NCI-H1694 treated with DMSO at 0.1 percent for 48 hours (cell line): ENCODE results near the gene MCU.
"Not testable (repeated sequence)": the region's sequence is repeated elsewhere in the genome, so short reads cannot be mapped to it uniquely, and the experiment has no call there.

ENCODE experiments used
- DNase-seq: peaks from one replicate; lab custom pipeline; 2025; lab: John Stamatoyannopoulos, UW

The MCU gene

DNA sequence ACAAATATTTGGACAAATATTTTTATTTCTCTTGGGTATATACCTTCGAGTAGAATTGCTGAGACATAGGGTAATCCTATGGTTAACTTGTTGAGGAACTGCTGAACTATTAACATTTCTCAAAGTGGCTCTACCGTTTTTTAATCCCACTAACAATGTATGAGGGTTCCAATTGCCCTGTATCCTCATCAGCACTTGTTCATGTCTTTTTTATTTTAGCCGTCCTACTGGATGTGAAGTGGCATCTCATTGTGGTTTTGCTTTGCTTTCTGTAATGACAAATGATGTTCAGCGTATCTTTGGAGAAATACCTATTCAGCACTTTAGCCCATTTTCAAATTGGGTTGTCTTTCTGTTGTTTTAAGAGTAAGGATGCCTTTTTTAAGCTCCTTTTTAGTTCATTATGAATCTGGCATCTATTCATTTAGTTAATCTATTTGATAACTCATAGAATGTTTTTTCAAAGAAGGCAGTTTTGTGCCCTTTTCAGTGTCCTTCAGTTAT, 40.0 kb downstream of the MCU start:
- no peak for DNase-seq

DNA sequence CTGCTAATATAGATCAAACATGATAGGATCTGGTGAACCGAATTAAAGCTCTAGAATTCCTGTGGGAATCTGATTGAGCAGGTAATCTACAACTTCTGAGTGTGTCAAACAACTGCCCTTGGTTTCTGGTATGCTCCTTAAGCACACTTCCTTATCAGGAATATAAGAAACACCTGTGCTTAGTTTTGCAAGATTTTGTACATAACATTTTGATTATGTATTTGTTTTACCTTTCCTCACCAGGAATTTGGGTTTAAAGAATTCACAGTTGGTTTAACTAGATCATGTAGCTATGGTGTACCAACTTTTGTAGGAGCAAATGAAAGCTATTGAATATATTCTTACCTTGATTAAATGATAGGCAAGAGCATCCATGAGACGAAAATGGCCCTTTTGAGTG, 40.6 kb downstream of the MCU start:
- DNase-seq, result no peak

DNA sequence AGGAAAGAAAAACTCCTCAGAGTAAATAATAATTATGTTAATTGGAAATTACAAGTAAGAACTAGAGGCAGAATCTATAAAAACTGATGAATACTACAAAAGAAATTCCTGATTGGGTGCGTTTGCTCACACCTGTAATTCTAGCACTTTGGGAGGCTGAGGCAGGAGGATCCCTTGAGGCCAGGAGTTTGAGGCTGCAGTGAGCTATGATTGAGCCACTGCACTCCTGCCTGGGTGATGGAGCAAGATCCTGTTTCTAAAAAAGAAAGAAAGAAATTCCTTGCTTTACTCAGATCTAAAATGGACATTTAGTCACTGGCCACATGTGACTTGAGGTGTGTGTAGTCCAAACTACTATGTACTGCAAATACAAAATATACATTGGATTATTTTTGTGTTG, 42.0 kb downstream of the MCU start:
- DNase-seq, result no peak

DNA sequence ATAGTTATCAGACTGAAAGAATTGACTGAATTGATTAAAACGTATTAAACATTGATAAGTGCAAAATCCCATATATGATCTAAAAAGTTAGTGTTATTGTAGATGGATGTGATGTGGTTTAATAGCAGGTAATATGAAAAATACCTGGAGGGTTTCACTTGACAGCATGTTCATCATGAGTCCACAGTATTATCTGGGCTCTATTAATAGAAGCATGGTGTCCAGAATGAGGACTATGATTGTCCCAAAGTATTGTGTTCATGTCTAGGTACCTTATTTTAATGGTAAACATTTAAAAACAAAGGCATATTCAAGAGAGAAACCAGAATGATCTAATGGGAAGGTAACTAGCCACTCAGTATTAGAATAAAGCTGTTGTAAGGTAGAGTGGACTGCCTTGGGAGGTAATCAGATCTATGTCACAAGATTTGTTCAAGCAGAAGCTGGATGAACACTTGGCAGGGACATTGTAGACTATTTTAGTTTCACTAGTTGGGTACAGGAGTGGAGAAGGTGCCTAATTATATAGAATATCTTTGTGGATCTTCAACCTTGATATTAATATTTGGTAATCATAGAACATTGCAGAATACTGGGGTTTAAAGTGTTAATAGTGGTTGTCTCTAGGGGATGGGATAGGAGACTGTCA, 43.5 kb downstream of the MCU start:
- DNase-seq, result no peak

DNA sequence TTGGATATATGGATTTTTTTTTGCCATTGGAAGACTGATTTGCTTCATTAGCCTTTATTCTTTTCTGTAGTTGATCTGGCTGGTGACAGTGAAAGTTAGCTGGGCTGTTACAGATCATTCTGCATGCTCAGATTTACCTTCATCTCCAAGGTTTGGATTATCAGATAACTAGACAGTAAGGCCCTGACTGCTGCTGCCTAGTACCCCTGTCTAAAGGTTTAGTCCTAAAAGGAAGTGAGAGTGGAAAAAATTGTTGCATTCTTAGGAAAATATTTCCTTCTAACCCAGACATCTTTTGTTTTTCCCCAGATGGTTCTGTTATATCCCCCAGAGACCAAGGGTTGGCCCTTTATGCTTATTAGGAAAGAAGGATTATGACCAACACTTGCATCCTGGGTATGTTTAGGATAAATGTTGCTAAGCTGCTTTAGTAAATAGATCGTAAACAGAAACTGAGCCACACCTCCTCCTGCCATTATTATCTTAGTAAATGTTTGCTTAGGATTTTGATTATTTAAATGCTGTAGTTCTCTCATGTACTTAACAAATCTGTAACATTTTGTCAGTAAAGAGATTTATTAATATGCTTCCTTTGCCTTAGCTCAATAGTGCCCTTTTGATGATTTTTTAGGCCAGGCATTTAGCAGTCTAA, 44.4 kb downstream of the MCU start:
- DNase-seq, result no peak

DNA sequence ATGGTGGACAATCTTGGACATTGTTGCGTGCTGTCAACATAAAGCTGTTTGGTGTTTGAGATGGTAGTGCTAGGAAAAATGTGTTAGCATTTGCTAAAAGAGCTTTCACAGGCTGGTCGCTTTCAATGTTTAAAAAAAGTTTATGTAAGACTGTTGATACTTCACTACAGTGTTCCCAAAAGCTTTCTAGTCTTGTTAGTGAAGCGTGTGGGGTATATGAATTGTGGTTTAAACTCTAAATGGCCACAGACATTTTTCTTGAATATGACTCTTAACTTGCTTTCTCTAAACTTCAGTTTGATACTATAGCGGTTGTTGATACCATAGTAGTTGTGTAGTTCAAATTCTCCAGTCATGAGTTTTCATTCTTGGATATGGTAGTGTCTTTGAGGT, 44.9 kb downstream of the MCU start:
- no peak for DNase-seq

DNA sequence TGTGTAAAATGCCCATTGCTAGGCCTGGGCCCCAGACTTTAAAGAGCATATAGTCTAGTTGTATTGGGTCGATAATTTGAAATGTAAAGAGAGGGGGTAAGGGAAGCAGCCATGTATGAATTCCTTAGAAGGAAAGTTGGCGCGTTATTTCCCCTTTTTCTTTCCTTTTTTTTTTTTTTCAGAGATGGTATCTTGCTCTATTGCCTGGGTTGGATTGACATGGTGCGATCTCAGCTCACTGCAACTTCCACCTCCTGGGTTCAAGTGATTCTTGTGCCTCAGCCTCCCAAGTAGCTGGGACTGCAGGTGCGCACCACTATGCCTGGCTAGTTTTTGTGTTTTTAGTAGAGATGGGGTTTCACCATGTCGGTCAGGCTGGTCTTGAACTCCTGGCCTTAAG, 45.4 kb downstream of the MCU start:
- not testable (repeated sequence) for DNase-seq

DNA sequence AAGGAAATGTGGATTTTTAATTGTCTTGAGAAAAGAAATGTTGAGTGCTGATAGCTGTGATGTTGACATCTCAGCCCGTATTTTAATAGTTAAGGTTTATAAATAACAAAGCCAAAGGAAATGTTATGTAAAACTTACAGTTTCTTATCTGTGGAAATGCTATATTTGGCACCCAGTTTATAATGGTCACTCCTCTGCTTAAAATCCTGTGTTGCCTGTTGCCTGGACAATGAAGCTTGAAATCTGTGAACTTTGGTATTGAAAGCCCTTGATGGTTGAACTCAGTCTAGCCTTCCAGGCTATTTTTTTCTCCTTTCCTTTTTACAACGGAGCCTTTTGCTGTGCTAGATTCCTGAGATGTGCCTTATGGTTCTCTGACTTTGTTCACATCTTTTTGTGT, 46.5 kb downstream of the MCU start:
- DNase-seq, result no peak

DNA sequence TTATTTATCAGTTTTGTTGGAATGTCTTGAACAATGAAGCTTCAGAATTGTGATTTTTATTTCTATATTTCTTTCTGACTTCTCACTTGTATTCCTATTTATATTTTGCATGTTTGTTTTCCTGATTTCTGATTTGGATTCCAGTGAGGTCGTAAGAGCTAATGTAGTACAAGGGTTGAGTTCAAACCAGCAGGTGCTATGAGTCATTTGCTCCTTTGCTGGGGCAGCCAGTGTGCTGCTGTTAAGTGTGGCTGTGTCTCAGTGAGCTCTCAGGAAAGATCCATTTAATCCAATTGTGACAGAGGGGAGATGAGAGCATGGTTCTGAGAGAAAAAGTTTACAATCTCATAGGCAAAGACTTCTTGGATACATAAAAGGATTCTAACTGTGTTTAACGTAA, 48.6 kb downstream of the MCU start:
- no peak for DNase-seq

DNA sequence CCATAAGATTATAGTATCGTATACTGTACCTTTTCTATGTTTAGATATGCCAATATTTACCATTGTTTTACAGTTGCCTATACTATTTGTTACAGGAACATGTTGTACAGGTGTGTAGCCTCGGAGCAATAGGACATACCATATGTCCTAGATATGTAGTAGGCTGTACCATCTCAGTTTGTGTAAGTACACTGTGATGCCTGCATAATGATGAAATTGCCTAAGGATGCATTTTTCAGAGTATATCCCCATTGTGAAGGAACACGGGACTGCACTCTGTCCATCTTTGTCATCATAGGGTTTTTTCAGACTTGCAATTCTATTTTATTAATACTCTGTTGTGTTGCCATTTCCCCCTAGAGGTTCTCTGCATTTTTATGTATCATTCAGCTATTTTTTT, 50.1 kb downstream of the MCU start:
- DNase-seq, result no peak

DNA sequence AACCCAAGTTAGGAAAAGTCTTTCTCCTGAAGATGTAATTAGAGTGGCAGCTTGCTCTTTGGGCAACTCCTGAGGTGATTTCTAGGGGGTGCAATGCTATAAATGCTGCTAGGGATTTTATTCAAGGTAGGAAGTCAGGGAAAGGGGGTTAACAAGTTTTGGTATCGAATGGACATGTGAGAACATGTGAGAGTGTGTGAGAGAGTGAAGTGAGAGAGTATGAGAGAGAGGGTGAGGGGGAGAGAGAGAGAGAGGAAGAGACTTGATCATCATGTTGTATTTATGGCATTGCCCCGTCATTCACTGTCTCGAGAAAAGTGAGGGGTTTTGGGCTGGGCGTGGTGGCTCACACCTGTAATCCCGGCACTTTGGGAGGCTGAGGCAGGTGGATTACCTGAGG, 50.9 kb downstream of the MCU start:
- no peak for DNase-seq

DNA sequence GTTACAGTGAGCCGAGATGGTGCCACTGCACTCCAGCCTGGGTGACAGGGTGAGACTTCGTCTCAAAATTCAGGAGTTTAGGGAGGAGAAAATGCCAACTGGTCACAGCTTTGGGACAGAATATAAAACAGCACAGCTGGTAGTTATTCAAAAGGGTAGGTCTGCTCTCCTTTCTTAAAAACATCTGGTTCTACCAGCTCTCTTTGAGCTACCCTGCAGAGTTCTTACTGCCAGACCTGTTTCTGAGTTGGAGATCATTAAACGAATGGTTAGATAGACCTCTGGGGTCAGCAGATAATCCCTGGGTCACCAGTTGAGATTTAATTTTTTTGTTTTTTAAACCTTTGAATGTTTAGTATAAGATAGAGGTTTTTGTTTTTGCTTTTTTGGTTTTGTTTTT, 52.6 kb downstream of the MCU start:
- DNase-seq, result no peak

DNA sequence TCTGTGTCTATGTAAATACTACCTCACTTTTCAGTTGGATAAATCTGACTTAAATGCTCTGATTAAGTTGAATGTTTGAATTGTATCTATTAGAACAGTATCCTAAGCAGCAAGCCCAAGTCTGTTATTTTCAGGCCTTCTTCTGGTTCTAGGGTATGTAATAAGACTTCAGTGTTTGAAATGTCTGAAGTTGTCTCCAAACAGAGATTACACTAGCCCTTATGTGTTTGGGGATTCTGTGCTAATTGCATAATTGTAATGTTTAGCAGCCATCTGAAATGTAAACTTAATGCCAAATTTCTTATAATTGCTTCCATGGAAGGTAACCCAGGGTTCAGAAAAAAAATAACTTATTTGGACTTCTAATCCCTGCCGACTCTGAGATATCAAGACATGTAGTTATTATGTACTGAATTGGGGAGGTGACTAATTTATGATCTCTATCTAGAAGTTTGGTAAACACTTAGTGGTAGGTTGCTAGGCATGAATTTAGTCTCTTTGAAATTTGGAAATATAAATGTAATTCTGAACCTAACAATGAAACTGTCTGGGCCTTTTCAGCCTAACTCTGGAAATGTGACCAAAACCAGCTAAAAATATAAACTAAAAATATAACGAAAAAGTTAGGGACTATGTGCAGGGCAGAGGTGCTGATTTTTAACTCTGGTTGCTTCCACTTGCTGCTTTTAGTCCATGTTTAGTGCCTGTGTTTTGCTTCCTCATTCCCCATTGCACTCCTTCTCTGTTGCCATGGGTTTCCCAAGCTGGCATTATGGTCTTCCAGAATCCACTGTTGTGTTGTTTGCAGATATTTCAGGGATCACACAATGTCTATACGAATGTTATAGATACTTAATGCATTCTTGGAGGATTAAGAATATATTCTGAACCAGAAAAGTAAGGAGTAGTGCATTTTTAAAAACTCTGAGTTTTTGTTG, 54.8 kb downstream of the MCU start:
- DNase-seq, result no peak

DNA sequence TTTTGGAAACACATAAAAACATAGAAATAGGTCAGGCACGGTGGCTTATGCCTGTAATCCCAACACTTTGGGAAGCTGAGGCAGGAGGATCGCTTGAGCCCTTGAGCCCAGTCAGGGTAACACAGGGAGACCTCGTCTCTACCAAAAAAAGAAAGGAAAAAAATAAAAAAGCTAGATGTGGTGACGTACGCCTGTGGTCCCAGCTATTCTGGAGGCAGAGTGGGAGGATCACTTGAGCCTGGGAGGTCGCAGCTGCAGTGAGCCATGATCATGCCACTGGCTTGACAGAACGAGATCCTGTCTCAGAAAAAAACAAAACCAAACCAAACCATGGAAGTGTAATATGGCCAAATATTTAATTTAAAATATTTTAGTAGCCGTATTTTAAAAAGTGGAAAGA, 55.6 kb downstream of the MCU start:
- DNase-seq, result no peak

DNA sequence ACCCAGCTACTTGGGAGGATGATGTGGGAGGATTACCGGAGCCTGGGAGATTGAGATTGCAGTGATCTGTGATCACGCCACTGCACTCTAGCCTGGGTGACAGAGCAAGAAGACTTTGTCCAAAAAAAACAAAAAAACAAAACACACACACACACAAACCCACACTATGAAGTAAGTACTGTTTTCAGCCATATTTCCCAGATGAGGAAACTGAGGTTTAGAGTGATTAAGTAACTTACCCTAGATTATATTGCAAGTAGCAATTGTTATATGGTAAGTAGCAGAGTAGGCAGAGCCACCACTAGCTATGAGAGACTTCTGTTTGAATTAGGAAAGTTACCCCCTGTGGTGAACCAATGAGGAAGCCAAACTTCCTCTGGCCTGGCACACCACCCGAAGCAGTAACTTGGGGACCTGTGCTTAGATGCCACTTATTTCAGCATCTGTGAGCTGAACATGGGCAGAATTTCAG, 61.9 kb downstream of the MCU start:
- DNase-seq, result no peak

DNA sequence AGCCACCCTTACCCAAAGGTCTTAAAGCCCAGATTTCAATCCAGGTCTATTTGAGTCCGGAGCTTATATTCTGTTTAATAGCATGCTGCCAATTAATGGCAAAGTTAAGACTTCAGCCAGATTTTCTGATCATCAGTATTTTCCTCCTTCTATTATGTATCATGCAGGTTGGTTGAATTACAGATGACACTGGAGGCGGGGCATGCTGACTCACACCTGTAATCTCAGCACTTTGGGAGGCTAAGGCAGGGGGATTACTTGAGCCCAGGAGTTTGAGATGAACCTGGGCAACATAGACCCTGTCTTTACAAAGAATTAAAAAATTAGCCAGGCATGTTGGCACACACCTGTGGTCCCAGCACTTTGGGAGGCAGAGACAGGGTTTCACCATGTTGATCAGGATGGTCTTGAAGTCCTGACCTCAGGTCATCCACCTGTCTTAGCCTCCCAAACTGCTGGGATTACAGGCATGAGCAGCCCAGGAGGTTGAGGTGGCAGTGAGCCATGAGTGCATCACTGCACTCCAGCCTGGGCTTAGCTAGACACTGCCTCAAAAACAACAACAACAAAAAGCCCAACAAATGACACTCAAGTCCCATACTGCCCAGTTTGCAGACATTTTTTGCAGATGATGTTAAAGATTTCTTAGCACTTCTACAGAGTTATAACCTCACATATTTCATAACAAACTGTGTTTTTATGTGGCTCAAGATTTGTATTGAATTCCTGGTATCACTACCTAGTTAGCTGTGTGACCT, 62.5 kb downstream of the MCU start:
- DNase-seq, result no peak

DNA sequence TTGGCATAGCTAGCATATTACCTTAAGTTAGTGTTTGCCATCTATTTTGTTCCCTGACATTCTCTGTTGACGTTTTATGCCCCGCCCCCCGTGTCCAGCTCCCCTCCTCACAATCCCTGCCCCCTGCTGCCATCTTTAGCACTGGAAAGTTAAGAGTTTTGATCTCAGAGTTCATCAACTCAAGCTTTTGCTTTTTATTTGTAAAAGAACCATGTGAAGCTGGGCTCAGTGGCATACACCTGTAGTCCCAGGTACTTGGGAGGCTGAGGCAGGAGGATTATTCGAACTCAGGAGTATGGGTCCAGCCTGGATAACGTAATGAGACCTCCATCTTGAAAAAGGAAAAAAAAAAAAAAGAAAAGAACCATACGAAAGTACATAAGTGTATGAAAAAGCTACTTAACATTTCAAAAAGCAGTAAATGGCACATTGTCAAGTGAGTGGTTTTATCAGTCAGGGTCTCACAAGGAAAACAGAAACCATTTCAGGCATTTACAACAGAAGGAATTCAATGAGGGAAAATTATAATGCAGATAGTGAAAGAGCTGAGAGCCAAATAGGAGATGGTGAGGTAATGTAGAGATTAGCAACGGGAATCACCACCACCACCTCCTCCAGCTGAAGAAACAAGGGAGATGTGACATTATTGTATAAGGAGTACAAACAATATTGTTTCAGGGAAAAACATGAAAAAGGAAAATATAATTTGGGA, 64.9 kb downstream of the MCU start:
- no peak for DNase-seq

DNA sequence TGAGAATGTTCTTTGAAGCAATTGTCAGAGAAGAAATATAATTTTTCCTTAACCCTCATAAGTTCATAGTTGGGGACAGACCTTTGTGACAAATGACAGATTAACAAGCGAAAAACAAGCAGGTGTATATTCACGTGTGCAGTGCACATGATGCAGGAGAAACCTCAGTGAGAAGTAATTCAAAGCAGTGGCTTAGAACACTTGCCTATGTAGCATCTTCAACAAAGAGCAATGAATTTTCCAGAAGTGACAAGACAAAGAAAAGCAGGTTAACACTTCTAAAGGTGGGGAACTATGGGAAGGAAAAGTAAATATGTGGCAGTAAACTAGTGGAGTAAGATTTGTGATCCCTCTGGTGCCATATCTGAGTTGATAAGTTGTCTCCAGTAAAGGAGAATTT, 65.8 kb downstream of the MCU start:
- no peak for DNase-seq

DNA sequence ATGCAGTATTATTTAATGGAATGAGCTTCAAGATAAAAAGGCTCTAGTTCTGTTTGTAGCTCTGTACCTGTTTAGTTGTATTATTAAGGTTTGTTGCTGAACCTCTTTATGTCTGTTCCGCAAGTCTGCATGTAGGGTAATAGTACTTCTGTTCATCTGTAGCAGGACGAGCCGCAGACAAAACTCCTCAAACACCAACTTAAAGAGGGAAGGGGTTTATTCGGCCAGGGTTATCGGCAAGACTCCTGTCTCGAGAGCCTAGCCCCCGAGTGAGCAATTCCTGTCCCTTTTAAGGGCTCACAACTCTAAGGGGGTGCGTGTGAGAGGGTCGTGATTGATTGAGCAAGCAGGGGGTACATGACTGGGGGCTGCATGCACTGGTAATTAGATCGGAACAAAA, 67.0 kb downstream of the MCU start:
- DNase-seq, result not testable (repeated sequence)

DNA sequence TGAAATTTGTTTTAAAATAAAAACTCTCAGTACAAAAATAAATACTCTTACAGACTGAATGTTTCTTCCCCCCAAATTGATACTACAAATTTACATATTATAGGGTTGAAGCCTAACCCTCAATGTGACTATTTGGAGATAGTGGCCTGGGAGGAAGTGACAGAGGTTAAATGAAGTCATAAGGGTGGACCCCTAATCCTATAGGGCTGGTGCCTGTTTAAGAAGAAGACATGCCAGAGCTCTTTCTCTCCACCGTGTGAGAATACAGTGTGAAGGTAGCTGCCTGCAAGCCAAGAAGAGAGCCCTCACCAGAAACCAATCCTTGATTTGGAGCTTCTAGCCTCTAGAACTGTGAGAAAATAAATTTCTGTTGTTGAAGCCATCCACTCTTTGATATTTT, 67.6 kb downstream of the MCU start:
- no peak for DNase-seq

DNA sequence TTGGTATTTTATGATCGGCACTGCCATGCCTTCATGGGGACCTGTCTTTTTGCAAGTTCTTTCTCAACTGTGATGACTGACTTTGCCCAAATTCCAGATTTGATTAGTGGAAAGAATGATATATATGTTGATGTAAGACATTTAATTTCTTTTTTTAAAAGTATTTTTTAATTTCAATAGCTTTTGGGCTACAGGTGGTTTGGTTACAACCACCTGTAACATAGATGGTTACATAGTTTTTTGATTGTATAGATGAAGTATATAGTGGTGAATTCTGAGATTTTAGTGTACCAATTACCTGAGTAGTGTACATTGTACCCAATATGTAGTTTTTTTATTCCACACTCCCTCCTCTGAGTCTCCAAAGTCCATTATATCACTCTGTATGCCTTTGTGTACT, 69.6 kb downstream of the MCU start:
- DNase-seq, result no peak
